ENCODE results near the gene RASSF8. TPM values are rescaled to one million over a fixed set of nuclear protein-coding genes. Genes with fewer than 3 reads are reported as not detected.

RASSF8 gene
- total RNA-seq, 4 donors from 2014 or later: 3.6 to 15.1 (median 8.8) TPM

GRCh38 chr12:25929142-25929541 is 29.3 kb upstream of the RASSF8 start:
- Histone ChIP-seq H3K9me3 (no peaks in the 10 kb centered on the region), H3K4me1 (no peaks in the 10 kb centered on the region), H3K27me3 (peaks cover 0 to 54% (median 0%) of the 10 kb centered on the region in 4 donors), H3K36me3 (no peaks in the 10 kb centered on the region), H3K27ac (no peak overlapping the region), H3K4me3 (no peak overlapping the region)
- WGBS, 2 donors: 17 to 58% methylated on average over 1 of the region's 1 CpG
- intact Hi-C loops (cut with DNase I): no loop called here
- no peak for TF ChIP-seq CTCF (IDR thresholded peaks at IDR 0.05)
- no peak for TF ChIP-seq POLR2A (IDR thresholded peaks at IDR 0.05)
- DNase-seq: no peak

- H3K27me3 ChIP-seq: peaks cover 0 to 29% (median 0%) of the 10 kb centered on the region in 4 donors
- no peak for DNase-seq
These were observed 25.5 kb upstream of the RASSF8 start for GRCh38 chr12:25932971-25933370.

GRCh38 chr12:25934456-25934855 is 24.0 kb upstream of the RASSF8 start:
- WGBS, 2 donors: 58 to 59% methylated on average over 4 of the region's 4 CpGs
- Histone ChIP-seq H3K4me3 (no peak overlapping the region), H3K27me3 (peaks cover 0 to 14% (median 0%) of the 10 kb centered on the region in 4 donors), H3K27ac (no peak overlapping the region), H3K36me3 (no peaks in the 10 kb centered on the region), H3K9me3 (no peaks in the 10 kb centered on the region), H3K4me1 (no peaks in the 10 kb centered on the region)
- no peak for TF ChIP-seq POLR2A (IDR thresholded peaks at IDR 0.05)
- TF ChIP-seq CTCF (IDR thresholded peaks at IDR 0.05): no peak
- intact Hi-C loops (cut with DNase I): no loop called here
- DNase-seq: no peak

More at GRCh38 chr12:25932971-25933370, 25.5 kb upstream of the RASSF8 start:
- no peaks in the 10 kb centered on the region for H3K4me1 ChIP-seq
- 83 to 94% methylated on average over 4 of the region's 4 CpGs for WGBS, 2 donors
- H3K36me3 ChIP-seq: no peaks in the 10 kb centered on the region
- H3K9me3 ChIP-seq: no peaks in the 10 kb centered on the region
- no peak overlapping the region for H3K27ac ChIP-seq
- no peak overlapping the region for H3K4me3 ChIP-seq
- intact Hi-C loops (cut with DNase I): no loop called here
- TF ChIP-seq POLR2A (IDR thresholded peaks at IDR 0.05) (no peak), CTCF (IDR thresholded peaks at IDR 0.05) (no peak)

GRCh38 chr12:25935355-25936144 is 22.9 kb upstream of the RASSF8 start:
- H3K27ac ChIP-seq: no peak overlapping the region
- no peak for DNase-seq
- WGBS, 2 donors: 80 to 89% methylated on average over 8 to 9 of the region's 9 CpGs
- intact Hi-C loops (cut with DNase I): no loop called here
- H3K4me3 ChIP-seq: no peak overlapping the region
- no peaks in the 10 kb centered on the region for H3K9me3 ChIP-seq
- no peaks in the 10 kb centered on the region for H3K36me3 ChIP-seq
- H3K4me1 ChIP-seq: no peaks in the 10 kb centered on the region
- peaks cover 0 to 5% (median 0%) of the 10 kb centered on the region in 4 donors for H3K27me3 ChIP-seq
- TF ChIP-seq CTCF (IDR thresholded peaks at IDR 0.05) (no peak), POLR2A (IDR thresholded peaks at IDR 0.05) (no peak)

- no peak for TF ChIP-seq CTCF (IDR thresholded peaks at IDR 0.05)
- TF ChIP-seq POLR2A (IDR thresholded peaks at IDR 0.05): no peak
- Histone ChIP-seq H3K9me3 (no peaks in the 10 kb centered on the region), H3K27ac (no peak overlapping the region), H3K27me3 (no peaks in the 10 kb centered on the region), H3K4me1 (no peaks in the 10 kb centered on the region), H3K36me3 (no peaks in the 10 kb centered on the region), H3K4me3 (no peak overlapping the region)
- intact Hi-C loops (cut with DNase I): no loop called here
- DNase-seq: no peak
These were observed 21.4 kb upstream of the RASSF8 start for GRCh38 chr12:25937096-25937495.

Data from esophagus squamous epithelium (tissue), 5 donors.